GM21737 (cell line): ENCODE results near the gene RIC8A.
A peak's percentile ranks its signal among the peaks of the same experiment; 100 is the strongest.

ENCODE experiments used
- ATAC-seq: cut with Tn5 transposase; IDR thresholded peaks from one replicate; pipeline ENCODE4 v1.9.1; 2021; ENCODE audit warnings: mild to moderate bottlenecking, moderate library complexity; ENCODE audit not compliant: unreplicated experiment

The RIC8A gene

GRCh38 chr11:203945-204586, 3.4 kb upstream of the RIC8A start:
- ATAC-seq = no peak

DNA sequence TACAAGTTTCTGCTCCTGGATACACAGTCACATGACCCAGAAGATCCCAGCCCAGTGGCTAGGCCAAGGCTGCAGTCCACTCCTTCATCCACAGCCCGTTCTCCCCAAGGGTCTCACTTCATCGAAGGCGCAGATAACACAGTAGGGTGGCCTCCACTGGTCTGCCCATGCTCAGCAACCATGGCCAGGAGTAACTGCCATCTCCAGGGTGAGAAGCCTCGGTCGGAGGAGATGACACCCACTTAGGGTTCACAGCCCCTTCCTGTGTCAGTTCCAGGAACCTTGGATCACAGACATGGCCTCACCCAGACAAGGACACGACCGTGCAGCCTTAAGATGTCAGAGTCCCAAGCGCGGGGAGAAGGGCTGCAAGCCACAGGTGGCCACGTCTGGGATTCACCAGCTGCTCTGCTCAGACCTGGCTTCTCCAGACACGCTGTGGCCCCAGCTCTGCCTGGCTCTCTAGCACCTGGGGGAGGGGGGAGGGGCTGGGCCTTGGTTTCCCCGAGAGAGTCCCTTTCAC, 2.9 kb upstream of the RIC8A start:
- no peak for ATAC-seq

GRCh38 chr11:205221-206001, 2.1 kb upstream of the RIC8A start:
- no peak for ATAC-seq

DNA sequence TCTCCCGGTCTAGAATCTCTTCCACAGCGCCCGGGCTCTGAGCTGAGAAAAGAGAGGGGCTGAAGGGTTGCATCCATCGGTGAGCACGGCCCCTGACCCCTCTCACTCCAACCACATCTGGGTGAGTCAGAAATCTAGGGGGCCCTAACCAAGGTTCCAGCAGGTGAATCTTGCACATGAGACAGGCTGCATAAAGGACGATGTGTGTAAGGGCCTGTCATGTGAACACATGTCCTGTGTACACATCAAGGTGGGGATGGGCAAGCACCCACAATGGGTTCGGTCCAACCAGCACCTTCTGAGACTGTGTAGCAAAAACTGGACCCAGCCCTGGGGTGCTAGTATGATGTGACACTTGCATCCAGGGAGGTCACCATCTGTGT, 1.5 kb upstream of the RIC8A start:
- no peak for ATAC-seq

DNA sequence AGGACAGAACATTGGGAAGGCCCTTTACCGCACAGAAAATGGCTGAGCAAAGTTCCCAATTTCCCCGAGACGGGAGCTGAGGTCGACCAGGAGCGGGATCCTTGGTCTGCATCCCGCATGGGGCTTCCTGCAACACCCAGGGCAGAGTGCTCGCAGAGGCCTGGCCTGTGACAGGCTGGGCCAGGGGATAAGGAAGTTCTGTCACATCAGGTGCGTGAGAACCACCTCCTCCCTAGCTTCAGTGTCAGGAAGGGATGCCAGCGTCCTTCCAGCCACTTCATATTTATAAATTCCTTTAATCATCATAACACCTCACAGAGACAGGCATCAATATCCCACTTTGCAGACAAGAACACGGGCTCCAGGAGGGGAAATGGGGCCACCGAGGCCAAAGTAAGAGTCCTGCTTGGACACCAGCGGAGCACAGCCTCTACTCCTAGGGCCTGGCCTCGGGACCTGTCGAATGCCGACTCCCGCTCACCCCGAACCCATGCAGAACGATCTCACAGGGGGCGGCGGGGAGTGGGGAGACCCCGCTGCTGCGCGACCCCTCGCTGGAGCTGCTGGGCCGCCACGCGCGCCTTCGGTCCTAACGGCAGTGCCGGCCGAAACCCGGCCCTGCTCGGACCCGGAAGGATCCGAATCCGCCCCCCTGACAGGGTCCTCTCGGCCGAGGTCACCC, 841 bp upstream of the RIC8A start:
- no peak for ATAC-seq

DNA sequence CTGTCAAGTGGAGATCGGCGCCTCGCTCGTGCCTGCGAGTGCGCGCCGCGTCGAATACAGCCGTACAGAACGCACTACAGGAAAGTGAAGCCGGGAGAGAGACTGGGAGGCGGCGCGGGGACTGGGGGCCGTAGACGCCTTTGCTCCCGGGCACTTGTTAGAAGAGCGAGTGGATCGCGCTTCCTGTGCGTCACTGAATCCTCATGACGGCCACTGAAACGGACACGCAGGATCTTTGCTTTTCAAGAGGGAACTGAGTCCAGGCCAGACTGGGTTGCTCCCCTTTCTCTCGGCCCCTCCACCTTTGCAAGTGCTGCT, 314 bp downstream of the RIC8A start:
- no peak for ATAC-seq

DNA sequence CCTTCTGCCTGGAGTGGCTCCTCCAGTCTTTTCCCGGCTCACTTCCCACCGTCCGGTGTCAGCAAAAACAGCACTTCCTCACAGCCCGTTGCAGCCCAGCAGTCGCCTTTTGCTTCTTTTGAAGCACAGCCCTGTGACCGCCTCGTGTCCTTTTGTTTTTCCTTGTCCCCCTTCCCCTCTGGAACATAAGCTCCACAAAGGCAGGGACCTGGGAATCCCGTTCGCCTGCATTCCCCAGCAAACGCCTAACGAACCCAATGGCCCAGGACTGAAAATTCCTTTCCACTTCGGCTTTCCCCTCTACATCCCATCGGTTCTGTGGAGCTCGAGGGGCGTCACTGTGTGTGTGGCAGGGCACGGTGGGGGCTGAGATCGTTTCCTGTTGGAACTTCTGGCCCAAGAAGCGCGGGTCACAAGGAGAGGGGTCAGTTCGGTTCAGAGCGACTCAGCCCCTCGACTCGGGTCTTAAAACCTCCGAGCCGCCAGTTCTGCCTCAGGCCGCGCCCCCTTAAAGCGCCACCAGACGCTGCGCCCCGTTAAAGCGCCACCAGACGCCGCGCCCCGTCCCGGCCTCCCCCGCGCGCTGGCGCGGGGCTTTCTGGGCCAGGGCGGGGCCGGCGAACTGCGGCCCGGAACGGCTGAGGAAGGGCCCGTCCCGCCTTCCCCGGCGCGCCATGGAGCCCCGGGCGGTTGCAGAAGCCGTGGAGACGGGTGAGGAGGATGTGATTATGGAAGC, 841 bp downstream of the RIC8A start:
- ATAC-seq = peak; percentile 41

DNA sequence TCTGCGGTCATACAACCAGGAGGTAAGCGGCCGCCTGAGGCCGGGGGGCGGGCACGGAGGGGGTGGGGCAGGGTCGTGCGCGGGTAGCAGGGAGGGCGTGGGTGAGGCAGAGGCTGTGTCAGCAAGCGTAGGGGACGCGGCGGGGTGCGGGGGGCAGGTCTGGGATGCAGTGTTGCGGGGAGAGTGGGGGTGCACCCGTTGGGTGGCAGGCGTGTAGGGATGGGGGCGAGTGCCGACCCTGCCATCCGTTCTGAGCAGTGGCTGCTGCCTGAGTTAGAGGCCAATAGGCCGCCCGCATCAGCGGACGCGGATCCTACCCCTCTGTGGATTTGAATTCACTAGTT, 1.4 kb downstream of the RIC8A start:
- ATAC-seq = no peak

- ATAC-seq = no peak
These were observed 2.0 kb downstream of the RIC8A start for GRCh38 chr11:209275-210121.

- no peak for ATAC-seq
These were observed 2.8 kb downstream of the RIC8A start for GRCh38 chr11:210122-210802.

DNA sequence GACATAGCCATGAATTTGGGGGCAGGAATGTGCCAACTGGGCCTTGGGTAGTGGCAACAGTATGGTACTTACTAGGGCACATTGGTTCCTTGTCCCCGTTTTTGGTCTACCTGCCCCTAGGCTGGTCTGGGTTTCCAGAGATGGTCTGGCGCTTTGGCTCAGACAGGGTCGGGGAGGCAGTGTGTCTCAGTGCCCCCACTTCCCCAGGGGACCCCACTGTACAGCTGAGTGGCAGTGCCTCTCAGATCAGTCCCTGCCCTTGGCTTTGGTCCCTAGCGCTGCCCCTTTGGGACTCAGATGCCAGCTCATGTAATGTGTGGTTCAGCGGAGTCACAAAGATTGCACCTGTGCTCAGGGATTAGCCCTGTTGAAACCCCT, 3.3 kb downstream of the RIC8A start:
- ATAC-seq = no peak

GRCh38 chr11:211295-211694, 3.8 kb downstream of the RIC8A start:
- no peak for ATAC-seq

DNA sequence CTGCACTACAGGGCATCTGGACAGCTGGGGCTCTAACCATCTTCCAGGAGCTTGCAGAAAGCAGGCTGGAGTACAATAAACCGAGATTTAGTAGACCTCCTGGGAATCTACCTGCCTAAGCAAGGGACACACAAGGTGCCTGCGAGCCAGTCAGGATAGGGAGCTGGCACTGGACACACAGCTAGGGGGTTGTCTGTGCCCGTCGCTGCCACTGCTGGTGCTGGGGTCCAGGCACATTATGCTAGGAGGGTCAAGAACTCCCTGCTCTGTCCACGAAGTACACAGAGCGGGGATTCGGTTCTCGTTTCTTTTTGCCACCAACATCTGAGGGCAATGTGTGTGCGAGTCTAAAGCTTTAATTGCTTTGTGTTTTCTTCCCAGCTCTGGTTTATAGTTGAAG, 4.2 kb downstream of the RIC8A start:
- no peak for ATAC-seq

GRCh38 chr11:212150-213100, 4.9 kb downstream of the RIC8A start:
- ATAC-seq = no peak

DNA sequence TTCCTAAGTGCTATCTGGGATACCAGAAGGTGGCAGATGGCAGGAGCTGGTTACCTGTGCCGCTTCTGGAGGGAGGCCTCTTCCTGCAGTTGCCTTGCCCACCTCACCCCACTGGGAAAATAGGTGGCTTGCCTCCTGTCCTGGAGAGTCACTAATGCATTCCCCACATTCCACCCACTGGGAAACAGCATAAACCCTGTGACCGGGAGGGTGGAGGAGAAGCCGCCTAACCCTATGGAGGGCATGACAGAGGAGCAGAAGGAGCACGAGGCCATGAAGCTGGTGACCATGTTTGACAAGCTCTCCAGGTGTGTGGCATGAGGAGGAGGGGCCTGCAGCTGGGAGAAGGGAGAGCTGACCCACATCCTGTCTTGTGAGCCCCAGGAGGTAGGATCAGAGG, 5.6 kb downstream of the RIC8A start:
- no peak for ATAC-seq

- no peak for ATAC-seq
These were observed 6.6 kb downstream of the RIC8A start for GRCh38 chr11:214083-214482.

GRCh38 chr11:215581-216037, 8.1 kb downstream of the RIC8A start:
- ATAC-seq = no peak

GRCh38 chr11:216081-216974, 8.8 kb downstream of the RIC8A start:
- ATAC-seq = no peak
